Peyer's patch (tissue), 4 donors: ENCODE data around the gene TNNT2.

Source experiments
- POLR2A ChIP-seq, 2 donors: fragments of 450-650 bp; IDR thresholded peaks; one replicate each; pipeline ENCODE4 v1.5.1; 2017; ENCODE audit warnings: antibody characterized with exemption in 2 of 2, mild to moderate bottlenecking in 2 of 2, moderate library complexity in 2 of 2
- TF ChIP-seq, protein P1 (sequence below), 6 experiments: fragments of 450-650 bp in 4 of 6; fragments of 200-600 bp in 2 of 6; sonication (generic) in 1 of 6; IDR thresholded peaks; one replicate each; pipeline ENCODE4 v1.5.1; 2017 to 2019; ENCODE audit warnings: antibody characterized with exemption in 6 of 6, mild to moderate bottlenecking in 3 of 6, moderate library complexity in 1 of 6

DNA sequence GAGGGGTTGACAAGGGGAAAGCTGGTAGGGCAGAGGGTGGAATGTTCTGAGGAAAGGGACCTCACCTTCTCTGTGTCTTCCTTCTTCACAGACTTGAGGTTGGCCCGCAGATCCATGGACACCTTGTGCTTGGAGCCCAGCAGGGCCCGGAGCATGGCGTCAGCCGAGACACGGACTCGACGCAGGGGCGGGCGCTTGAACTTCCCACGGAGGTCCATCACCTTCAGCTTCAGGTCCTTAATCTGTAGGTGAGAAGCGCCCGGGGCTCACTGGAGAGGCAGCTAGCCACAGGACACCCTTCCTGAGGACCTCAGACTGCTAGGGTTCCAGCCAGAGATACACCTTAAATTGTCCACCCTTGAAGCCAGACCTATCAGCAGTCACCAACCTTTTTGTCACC is 33.8 kb upstream of the TNNT2 start:
- TF ChIP-seq, protein P1, sequence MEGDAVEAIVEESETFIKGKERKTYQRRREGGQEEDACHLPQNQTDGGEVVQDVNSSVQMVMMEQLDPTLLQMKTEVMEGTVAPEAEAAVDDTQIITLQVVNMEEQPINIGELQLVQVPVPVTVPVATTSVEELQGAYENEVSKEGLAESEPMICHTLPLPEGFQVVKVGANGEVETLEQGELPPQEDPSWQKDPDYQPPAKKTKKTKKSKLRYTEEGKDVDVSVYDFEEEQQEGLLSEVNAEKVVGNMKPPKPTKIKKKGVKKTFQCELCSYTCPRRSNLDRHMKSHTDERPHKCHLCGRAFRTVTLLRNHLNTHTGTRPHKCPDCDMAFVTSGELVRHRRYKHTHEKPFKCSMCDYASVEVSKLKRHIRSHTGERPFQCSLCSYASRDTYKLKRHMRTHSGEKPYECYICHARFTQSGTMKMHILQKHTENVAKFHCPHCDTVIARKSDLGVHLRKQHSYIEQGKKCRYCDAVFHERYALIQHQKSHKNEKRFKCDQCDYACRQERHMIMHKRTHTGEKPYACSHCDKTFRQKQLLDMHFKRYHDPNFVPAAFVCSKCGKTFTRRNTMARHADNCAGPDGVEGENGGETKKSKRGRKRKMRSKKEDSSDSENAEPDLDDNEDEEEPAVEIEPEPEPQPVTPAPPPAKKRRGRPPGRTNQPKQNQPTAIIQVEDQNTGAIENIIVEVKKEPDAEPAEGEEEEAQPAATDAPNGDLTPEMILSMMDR (IDR thresholded peaks at IDR 0.05), result no peak
- no peak for TF ChIP-seq POLR2A (IDR thresholded peaks at IDR 0.05)
